H9 (cell line): ENCODE data around the gene DCHS2. TPM values are rescaled to one million over a fixed set of nuclear protein-coding genes. Genes with fewer than 3 reads are reported as not detected.

Experiments used
- DNase-seq: peaks from one replicate; pipeline ENCODE4 v3.0.0-alpha.2; 2017
- H2AFZ ChIP-seq: one replicate; pipeline ENCODE4 v1.6.1; 2013; ENCODE audit warnings: mild to moderate bottlenecking, low read length, control low read depth, moderate library complexity
- H2AK5ac ChIP-seq: 2 replicates; pipeline ENCODE4 v1.6.1; 2013; ENCODE audit warnings: low read length, control low read depth, mixed read lengths; ENCODE audit not compliant: insufficient read length
- H2BK120ac ChIP-seq: one replicate; pipeline ENCODE4 v1.6.1; 2013; ENCODE audit warnings: low read depth, mild to moderate bottlenecking, low read length, control low read depth, inconsistent platforms; ENCODE audit not compliant: poor library complexity, severe bottlenecking
- H2BK12ac ChIP-seq: 2 replicates; pipeline ENCODE4 v1.6.1; 2013; ENCODE audit warnings: low read length, control low read depth, mixed read lengths, low read depth; ENCODE audit not compliant: insufficient read length
- H2BK15ac ChIP-seq: 2 replicates; pipeline ENCODE4 v1.6.1; 2013; ENCODE audit warnings: low read depth, low read length, control low read depth
- H2BK20ac ChIP-seq: one replicate; pipeline ENCODE4 v1.6.1; 2013; ENCODE audit warnings: low read depth, mild to moderate bottlenecking, low read length, control low read depth, inconsistent platforms; ENCODE audit not compliant: poor library complexity, severe bottlenecking
- H2BK5ac ChIP-seq: 2 replicates; pipeline ENCODE4 v1.6.1; 2013; ENCODE audit warnings: low read length, control low read depth, mixed read lengths; ENCODE audit not compliant: insufficient read length
- H3K14ac ChIP-seq: 2 replicates; pipeline ENCODE4 v1.6.1; 2013; ENCODE audit warnings: low read length, control low read depth; ENCODE audit not compliant: insufficient read depth
- H3K18ac ChIP-seq: 2 replicates; pipeline ENCODE4 v1.6.1; 2013; ENCODE audit warnings: low read depth, mild to moderate bottlenecking, mixed read lengths, low read length, control low read depth; ENCODE audit not compliant: insufficient read length
- H3K23ac ChIP-seq: 2 replicates; pipeline ENCODE4 v1.6.1; 2013; ENCODE audit warnings: low read length, control low read depth, mixed read lengths, low read depth; ENCODE audit not compliant: insufficient read length
- H3K23me2 ChIP-seq: 2 replicates; pipeline ENCODE4 v1.6.1; 2013; ENCODE audit warnings: low read depth, mild to moderate bottlenecking, mixed read lengths, low read length, control low read depth; ENCODE audit not compliant: insufficient read length, poor library complexity, severe bottlenecking
- H3K27ac ChIP-seq: 2 replicates; pipeline ENCODE4 v1.5.1; 2013; ENCODE audit warnings: low read length, control low read depth, mixed read lengths, low read depth; ENCODE audit not compliant: insufficient read length
- H3K27me3 ChIP-seq: 2 replicates; pipeline ENCODE4 v1.6.1; 2013; ENCODE audit warnings: low read length, control low read depth, inconsistent platforms; ENCODE audit not compliant: insufficient read depth
- H3K4ac ChIP-seq: 2 replicates; pipeline ENCODE4 v1.6.1; 2013; ENCODE audit warnings: low read depth, mild to moderate bottlenecking, control low read depth, inconsistent platforms, low read length, moderate library complexity
- H3K4me1 ChIP-seq: 2 replicates; pipeline ENCODE4 v1.6.1; 2013; ENCODE audit warnings: low read length, control low read depth, inconsistent platforms; ENCODE audit not compliant: insufficient read depth
- H3K4me2 ChIP-seq: 2 replicates; pipeline ENCODE4 v1.6.1; 2013; ENCODE audit warnings: low read length, control low read depth, mixed read lengths; ENCODE audit not compliant: insufficient read length, insufficient read depth
- H3K56ac ChIP-seq: 2 replicates; pipeline ENCODE4 v1.6.1; 2013; ENCODE audit warnings: low read depth, mild to moderate bottlenecking, mixed read lengths, low read length, control low read depth; ENCODE audit not compliant: insufficient read length
- H3K79me1 ChIP-seq: 2 replicates; pipeline ENCODE4 v1.6.1; 2013; ENCODE audit warnings: low read depth, mild to moderate bottlenecking, moderate library complexity, low read length, control low read depth, inconsistent platforms; ENCODE audit not compliant: insufficient read depth, poor library complexity, severe bottlenecking
- H3K79me2 ChIP-seq: 2 replicates; pipeline ENCODE4 v1.6.1; 2013; ENCODE audit warnings: low read length, control low read depth, inconsistent platforms; ENCODE audit not compliant: insufficient read depth
- H3K9ac ChIP-seq: 2 replicates; pipeline ENCODE4 v1.6.1; 2013; ENCODE audit warnings: low read length, control low read depth, mixed read lengths; ENCODE audit not compliant: insufficient read length; ENCODE audit errors: extremely low read depth
- H3K9me3 ChIP-seq: one replicate; pipeline ENCODE4 v1.6.1; 2013; ENCODE audit warnings: low read depth, low read length, inconsistent platforms; ENCODE audit not compliant: control insufficient read depth
- H3T11ph ChIP-seq: one replicate; pipeline ENCODE4 v1.6.1; 2013; ENCODE audit warnings: mild to moderate bottlenecking, low read length, control low read depth, inconsistent platforms
- H4K20me1 ChIP-seq: one replicate; pipeline ENCODE4 v1.6.1; 2013; ENCODE audit not compliant: control insufficient read depth, insufficient read length, insufficient read depth
- H4K5ac ChIP-seq: 2 replicates; pipeline ENCODE4 v1.6.1; 2013; ENCODE audit warnings: low read depth, mild to moderate bottlenecking, mixed read lengths, low read length, control low read depth; ENCODE audit not compliant: insufficient read length
- H4K8ac ChIP-seq: replicated peaks from 2 replicates; pipeline ENCODE4 v1.6.1; 2013; ENCODE audit warnings: low read length, control low read depth, mixed read lengths, low read depth; ENCODE audit not compliant: insufficient read length
- H4K91ac ChIP-seq: 2 replicates; pipeline ENCODE4 v1.6.1; 2013; ENCODE audit warnings: low read depth, mild to moderate bottlenecking, moderate library complexity, mixed read lengths, low read length, control low read depth; ENCODE audit not compliant: insufficient read length
- H3K27ac Mint-ChIP-seq, 3 experiments: 2 replicates in 2 of 3; 3 replicates in 1 of 3; pipeline ENCODE4 v1.8.0; 2020 to 2021; ENCODE audit warnings: mixed read lengths in 3 of 3, mild to moderate bottlenecking in 1 of 3, moderate library complexity in 1 of 3
- H3K27me3 Mint-ChIP-seq: 2 replicates; pipeline ENCODE4 v1.8.0; 2021; ENCODE audit warnings: low read depth, mild to moderate bottlenecking, moderate library complexity, mixed read lengths
- H3K36me3 Mint-ChIP-seq, 3 experiments: 2 replicates in 2 of 3; 3 replicates in 1 of 3; pipeline ENCODE4 v1.8.0; 2020 to 2021; ENCODE audit warnings: low read depth in 3 of 3, mixed read lengths in 3 of 3; ENCODE audit not compliant: insufficient read depth in 1 of 3
- H3K4me1 Mint-ChIP-seq, 2 experiments: 2 replicates each; pipeline ENCODE4 v1.8.0; 2020; ENCODE audit warnings: mixed read lengths in 2 of 2
- H3K4me3 Mint-ChIP-seq, 2 experiments: 2 replicates in 1 of 2; 3 replicates in 1 of 2; pipeline ENCODE4 v1.8.0; 2020 to 2021; ENCODE audit warnings: mild to moderate bottlenecking in 2 of 2, mixed read lengths in 2 of 2, moderate library complexity in 1 of 2
- H3K9me3 Mint-ChIP-seq, 2 experiments: 2 replicates in 1 of 2; 3 replicates in 1 of 2; pipeline ENCODE4 v1.8.0; 2020; ENCODE audit warnings: mild to moderate bottlenecking in 2 of 2, mixed read lengths in 2 of 2, moderate library complexity in 1 of 2
- CTCF ChIP-seq: fragments of 200-600 bp; sonication (generic); conservative IDR thresholded peaks from 3 replicates; pipeline ENCODE4 v1.8.0; 2021; ENCODE audit warnings: antibody characterized with exemption, mild to moderate bottlenecking
- WGBS: extraction: QIAGEN DNeasy Blood & Tissue Kit; methylation state at CpG from one replicate; pipeline ENCODE4 v1.1.7; 2013; ENCODE audit warnings: missing lambda C conversion rate, low lambda C conversion rate, mixed read lengths; ENCODE audit not compliant: insufficient read length; ENCODE audit errors: extremely low coverage; 5-methylcytosine and 5-hydroxymethylcytosine counted together
- total RNA-seq: library from RNA; stranded (reverse); gene quantifications from 2 replicates; pipeline ENCODE4 v1.2.1, GENCODE V29; 2021

The DCHS2 gene
- total RNA-seq, 1 experiment from 2014 or later = 0.57 TPM

DNA sequence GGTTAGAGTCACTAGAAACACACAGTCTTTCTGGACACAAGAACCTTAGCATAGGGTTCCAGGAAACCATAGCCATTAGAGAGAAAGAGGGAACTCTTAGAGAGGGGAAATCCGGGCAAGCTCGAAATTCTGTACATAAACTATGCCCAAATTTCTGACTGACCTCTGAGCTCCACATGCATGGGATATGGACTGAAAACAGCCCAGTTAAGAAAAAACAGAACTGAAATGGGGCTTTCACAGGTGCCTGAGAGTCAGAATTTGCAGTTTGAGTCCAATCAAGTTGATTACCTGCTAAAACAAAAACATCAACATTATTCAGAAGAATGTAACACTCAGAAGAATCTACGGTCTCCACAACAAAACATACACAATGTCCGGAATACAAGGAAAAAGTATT, 13.1 kb downstream of the DCHS2 start:
- H3K23me2 ChIP-seq = no peaks in the 10 kb centered on the region
- no peak overlapping the region for H3K18ac ChIP-seq
- no peak overlapping the region for H2BK15ac ChIP-seq
- no CpG with 5 or more reads among the region's 4 CpGs for WGBS
- no peak overlapping the region for H3K56ac ChIP-seq
- no peak overlapping the region for H2AFZ ChIP-seq
- H3K9ac ChIP-seq = no peak overlapping the region
- no peak overlapping the region for H3K4ac ChIP-seq
- H2BK12ac ChIP-seq = no peak overlapping the region
- no peaks in the 10 kb centered on the region for H3K9me3 ChIP-seq
- H3K4me1 ChIP-seq = no peaks in the 10 kb centered on the region
- no peak overlapping the region for H2BK20ac ChIP-seq
- no peaks in the 10 kb centered on the region for H3K4me1 Mint-ChIP-seq
- no peak overlapping the region for H3K4me2 ChIP-seq
- H3K36me3 Mint-ChIP-seq = no peaks in the 10 kb centered on the region
- H4K20me1 ChIP-seq = no peaks in the 10 kb centered on the region
- H3K27me3 ChIP-seq = no peaks in the 10 kb centered on the region
- no peaks in the 10 kb centered on the region for H3K9me3 Mint-ChIP-seq
- H4K8ac ChIP-seq = no peak overlapping the region
- no peak overlapping the region for H3K4me3 Mint-ChIP-seq
- no peak overlapping the region for H3K27ac ChIP-seq
- H3K79me1 ChIP-seq = no peaks in the 10 kb centered on the region
- no peak overlapping the region for H3K27ac Mint-ChIP-seq
- no peak overlapping the region for H2BK120ac ChIP-seq
- no peak overlapping the region for H2AK5ac ChIP-seq
- no peak for DNase-seq
- no peak overlapping the region for H4K5ac ChIP-seq
- no peak overlapping the region for H2BK5ac ChIP-seq
- TF ChIP-seq CTCF = no peak
- no peaks in the 10 kb centered on the region for H3K27me3 Mint-ChIP-seq
- no peak overlapping the region for H4K91ac ChIP-seq
- H3K79me2 ChIP-seq = no peaks in the 10 kb centered on the region
- H3K23ac ChIP-seq = no peak overlapping the region
- H3K14ac ChIP-seq = no peak overlapping the region
- H3T11ph ChIP-seq = no peak overlapping the region
